Activated naive CD8-positive, alpha-beta T cell treated with anti-CD3 and anti-CD28 coated beads for 36 hours (primary cell): Measurements from ENCODE around the gene TCEA2. TPM values are rescaled to one million over a fixed set of nuclear protein-coding genes. Genes with fewer than 3 reads are reported as not detected.
A peak's percentile ranks its signal among the peaks of the same experiment; 100 is the strongest.

ENCODE experiments used
- DNase-seq: peaks from one replicate; pipeline ENCODE4 v3.0.0; 2021
- H3K27ac Mint-ChIP-seq: one replicate; pipeline ENCODE4 v1.8.0; 2022; ENCODE audit warnings: mild to moderate bottlenecking, moderate library complexity, mixed read lengths
- H3K27me3 Mint-ChIP-seq: one replicate; pipeline ENCODE4 v1.8.0; 2022; ENCODE audit warnings: mild to moderate bottlenecking, mixed read lengths
- H3K36me3 Mint-ChIP-seq: one replicate; pipeline ENCODE4 v1.8.0; 2021; ENCODE audit warnings: mild to moderate bottlenecking, mixed read lengths
- H3K4me1 Mint-ChIP-seq: one replicate; pipeline ENCODE4 v1.8.0; 2021; ENCODE audit warnings: mixed read lengths
- H3K4me3 Mint-ChIP-seq: one replicate; pipeline ENCODE4 v1.8.0; 2022; ENCODE audit warnings: mild to moderate bottlenecking, moderate library complexity, mixed read lengths
- H3K9me3 Mint-ChIP-seq: one replicate; pipeline ENCODE4 v1.8.0; 2022; ENCODE audit warnings: mixed read lengths
- total RNA-seq, 2 experiments: library from RNA; stranded (reverse); gene quantifications; one replicate each; pipeline ENCODE4 v1.2.3, GENCODE V29; 2021

Gene TCEA2
- 10 to 100 TPM; 37.8 to 38.6 TPM for total RNA-seq

GRCh38 chr20:64062596-64063388 lies at the start of gene TCEA2:
TCEA2 (plus strand) TSS chr20:64063198; CDS start chr20:64063313, 115 bp downstream.
- Mint-ChIP-seq H3K4me3 (peak within 1 kb of the TSS; percentile 91), H3K27ac (peak within 1 kb of the TSS; percentile 83), H3K4me1 (peaks cover 37% of the 10 kb centered on the region), H3K27me3 (no peaks in the 10 kb centered on the region), H3K9me3 (no peaks in the 10 kb centered on the region), H3K36me3 (no peaks in the 10 kb centered on the region)
- DNase-seq = peak; percentile 95

- Mint-ChIP-seq H3K27ac (no peak overlapping the region), H3K4me1 (peaks cover 15% of the 10 kb centered on the region)
Measured at GRCh38 chr20:64015635-64016034, 47.4 kb upstream of the TCEA2 start.

GRCh38 chr20:64021124-64021975 lies 41.6 kb upstream of the TCEA2 start:
- no peaks in the 10 kb centered on the region for H3K4me1 Mint-ChIP-seq
- no peaks in the 10 kb centered on the region for H3K9me3 Mint-ChIP-seq
- H3K27ac Mint-ChIP-seq = no peak overlapping the region
- H3K36me3 Mint-ChIP-seq = peaks cover 31% of the 10 kb centered on the region
- H3K27me3 Mint-ChIP-seq = no peaks in the 10 kb centered on the region
- no peak overlapping the region for H3K4me3 Mint-ChIP-seq
- DNase-seq = no peak

More at GRCh38 chr20:64015635-64016034, 47.4 kb upstream of the TCEA2 start:
- H3K9me3 Mint-ChIP-seq = peaks cover 11% of the 10 kb centered on the region
- H3K27me3 Mint-ChIP-seq = no peaks in the 10 kb centered on the region
- DNase-seq = no peak
- peaks cover 61% of the 10 kb centered on the region for H3K36me3 Mint-ChIP-seq
- H3K4me3 Mint-ChIP-seq = no peak overlapping the region

- no peak for DNase-seq
- H3K9me3 Mint-ChIP-seq = no peaks in the 10 kb centered on the region
- H3K36me3 Mint-ChIP-seq = peaks cover 23% of the 10 kb centered on the region
- no peak overlapping the region for H3K27ac Mint-ChIP-seq
- H3K4me3 Mint-ChIP-seq = no peak overlapping the region
- no peaks in the 10 kb centered on the region for H3K27me3 Mint-ChIP-seq
- no peaks in the 10 kb centered on the region for H3K4me1 Mint-ChIP-seq
Measured at GRCh38 chr20:64022671-64023360, 40.2 kb upstream of the TCEA2 start.

GRCh38 chr20:64023361-64024140 lies 39.4 kb upstream of the TCEA2 start:
- peaks cover 18% of the 10 kb centered on the region for H3K36me3 Mint-ChIP-seq
- no peak for DNase-seq
- H3K4me1 Mint-ChIP-seq = no peaks in the 10 kb centered on the region
- H3K27me3 Mint-ChIP-seq = no peaks in the 10 kb centered on the region
- no peaks in the 10 kb centered on the region for H3K9me3 Mint-ChIP-seq
- no peak overlapping the region for H3K27ac Mint-ChIP-seq
- H3K4me3 Mint-ChIP-seq = no peak overlapping the region

- no peak for DNase-seq
- H3K36me3 Mint-ChIP-seq = peaks cover 12% of the 10 kb centered on the region
- H3K4me3 Mint-ChIP-seq = no peak overlapping the region
- H3K27ac Mint-ChIP-seq = no peak overlapping the region
- no peaks in the 10 kb centered on the region for H3K4me1 Mint-ChIP-seq
- no peaks in the 10 kb centered on the region for H3K9me3 Mint-ChIP-seq
- H3K27me3 Mint-ChIP-seq = no peaks in the 10 kb centered on the region
Measured at GRCh38 chr20:64024141-64024990, 38.6 kb upstream of the TCEA2 start.

- Mint-ChIP-seq H3K36me3 (peaks cover 12% of the 10 kb centered on the region), H3K27me3 (no peaks in the 10 kb centered on the region), H3K4me1 (no peaks in the 10 kb centered on the region), H3K27ac (no peak overlapping the region), H3K9me3 (no peaks in the 10 kb centered on the region), H3K4me3 (no peak overlapping the region)
- no peak for DNase-seq
Measured at GRCh38 chr20:64025101-64025825, 37.7 kb upstream of the TCEA2 start.

- peaks cover 12% of the 10 kb centered on the region for H3K36me3 Mint-ChIP-seq
- no peaks in the 10 kb centered on the region for H3K9me3 Mint-ChIP-seq
- H3K27me3 Mint-ChIP-seq = no peaks in the 10 kb centered on the region
- DNase-seq = no peak
- no peaks in the 10 kb centered on the region for H3K4me1 Mint-ChIP-seq
- H3K27ac Mint-ChIP-seq = no peak overlapping the region
- H3K4me3 Mint-ChIP-seq = no peak overlapping the region
Measured at GRCh38 chr20:64025826-64026412, 37.1 kb upstream of the TCEA2 start.

GRCh38 chr20:64027981-64028685 lies 34.9 kb upstream of the TCEA2 start:
- Mint-ChIP-seq H3K9me3 (no peaks in the 10 kb centered on the region), H3K4me1 (no peaks in the 10 kb centered on the region), H3K4me3 (no peak overlapping the region), H3K36me3 (peaks cover 10% of the 10 kb centered on the region), H3K27me3 (no peaks in the 10 kb centered on the region), H3K27ac (no peak overlapping the region)
- DNase-seq = no peak

GRCh38 chr20:64029293-64030117 lies 33.5 kb upstream of the TCEA2 start:
- peaks cover 19% of the 10 kb centered on the region for H3K36me3 Mint-ChIP-seq
- no peaks in the 10 kb centered on the region for H3K27me3 Mint-ChIP-seq
- no peak overlapping the region for H3K27ac Mint-ChIP-seq
- H3K4me1 Mint-ChIP-seq = peaks cover 7% of the 10 kb centered on the region
- H3K4me3 Mint-ChIP-seq = no peak overlapping the region
- DNase-seq = no peak
- H3K9me3 Mint-ChIP-seq = no peaks in the 10 kb centered on the region

GRCh38 chr20:64030371-64031134 lies 32.4 kb upstream of the TCEA2 start:
- Mint-ChIP-seq H3K9me3 (no peaks in the 10 kb centered on the region), H3K27ac (no peak overlapping the region), H3K36me3 (peaks cover 17% of the 10 kb centered on the region), H3K4me1 (peaks cover 16% of the 10 kb centered on the region), H3K27me3 (no peaks in the 10 kb centered on the region), H3K4me3 (no peak overlapping the region)
- DNase-seq = no peak
